NT2/D1 (cell line): Measurements from ENCODE around the gene CSGALNACT2.

Source experiments
- YY1 ChIP-seq: IDR thresholded peaks from 2 replicates; pipeline ENCODE4 v1.6.1; 2011; ENCODE audit not compliant: insufficient read length, insufficient read depth
- ZNF274 ChIP-seq: IDR thresholded peaks from 2 replicates; pipeline ENCODE4 v1.6.1; 2011; ENCODE audit warnings: mild to moderate bottlenecking, low read depth, low read length

GRCh38 chr10:43173120-43173519 is 34.9 kb downstream of the CSGALNACT2 start:
- TF ChIP-seq ZNF274 (no peak), YY1 (no peak)
